PFSK-1 (cell line): ENCODE data around the gene LHX5.

Experiments used
- FOXP2 ChIP-seq: optimal IDR thresholded peaks from 2 replicates; pipeline ENCODE3; 2011; ENCODE audit warnings: borderline replicate concordance, control low read depth, inconsistent platforms; ENCODE audit not compliant: insufficient read depth; ENCODE audit errors: extremely low read length, extremely low read depth
- POLR2AphosphoS5 ChIP-seq: IDR thresholded peaks from 2 replicates; pipeline ENCODE4 v1.6.1; 2012; ENCODE audit warnings: low read depth, mild to moderate bottlenecking, control low read depth, low read length, moderate library complexity
- REST ChIP-seq, 2 experiments: IDR thresholded peaks; 2 replicates each; pipeline versions ENCODE4 v1.6.1 to v1.8.0; 2011 to 2012; ENCODE audit warnings: low read depth in 2 of 2, low read length in 2 of 2, control low read depth in 1 of 2, inconsistent platforms in 1 of 2, mild to moderate bottlenecking in 1 of 2, moderate library complexity in 1 of 2; ENCODE audit not compliant: insufficient read depth in 1 of 2
- SIN3A ChIP-seq: IDR thresholded peaks from 2 replicates; pipeline ENCODE4 v1.6.1; 2012; ENCODE audit warnings: mild to moderate bottlenecking, low read length, moderate library complexity, borderline replicate concordance; ENCODE audit not compliant: insufficient read depth
- TAF1 ChIP-seq: IDR thresholded peaks from 2 replicates; pipeline ENCODE4 v1.6.1; 2012; ENCODE audit warnings: low read length, control low read depth, borderline replicate concordance; ENCODE audit not compliant: insufficient read depth

The LHX5 gene

GRCh38 chr12:113482334-113482733, 10.7 kb upstream of the LHX5 start:
- TF ChIP-seq TAF1, result no peak
- TF ChIP-seq FOXP2, result no peak
- TF ChIP-seq REST (IDR thresholded peaks at IDR 0.05; ENCODE audit: insufficient read depth in 1 of 2, low read depth in 2 of 2, low read length in 2 of 2), result no peak

GRCh38 chr12:113480336-113480971, 8.8 kb upstream of the LHX5 start:
- no peak for TF ChIP-seq POLR2AphosphoS5

DNA sequence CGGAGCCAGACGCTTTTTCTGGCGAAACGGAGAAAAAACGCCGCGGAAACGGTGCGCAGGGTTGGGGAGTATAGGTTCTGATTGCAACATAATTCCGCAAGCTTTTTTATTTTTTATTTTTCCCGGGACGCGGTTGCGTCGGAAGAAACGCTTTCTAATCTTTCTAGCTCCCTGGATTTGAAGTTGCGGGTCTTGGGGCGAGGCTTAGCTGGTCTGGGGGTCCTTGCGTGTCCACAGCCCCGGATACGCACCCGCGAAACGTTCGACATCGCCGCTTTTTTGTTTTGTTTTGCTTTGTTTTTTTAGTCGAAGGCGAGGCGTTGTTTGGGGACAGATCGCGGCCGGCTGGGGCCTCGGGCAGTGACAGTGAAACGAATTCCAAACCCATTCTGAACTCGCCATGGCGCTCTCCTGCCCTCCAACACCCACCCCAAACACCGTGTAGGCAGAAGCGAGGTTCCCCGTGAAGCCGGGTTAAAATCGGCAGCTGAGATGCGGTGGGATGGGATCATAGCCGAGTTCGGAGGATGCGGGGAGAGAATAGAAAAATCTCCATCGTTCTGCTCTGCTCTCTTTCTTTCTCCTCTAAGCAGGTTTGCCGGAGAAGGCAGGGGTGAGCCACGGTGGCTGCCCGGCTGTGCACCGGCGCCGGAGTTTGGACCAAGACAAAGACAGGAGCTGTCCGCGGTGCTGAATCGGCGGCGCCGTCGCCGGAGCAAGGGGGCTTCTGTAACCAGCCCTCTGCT, 8.1 kb upstream of the LHX5 start:
- no peak for TF ChIP-seq SIN3A
- no peak for TF ChIP-seq FOXP2
- TF ChIP-seq REST (IDR thresholded peaks at IDR 0.05; ENCODE audit: insufficient read depth in 1 of 2, low read depth in 2 of 2, low read length in 2 of 2), result peak; percentile 97 to 99
- no peak for TF ChIP-seq TAF1
- TF ChIP-seq POLR2AphosphoS5, result no peak

- TF ChIP-seq REST (IDR thresholded peaks at IDR 0.05; ENCODE audit: insufficient read depth in 1 of 2, low read depth in 2 of 2, low read length in 2 of 2) (no peak), SIN3A (no peak), FOXP2 (no peak), TAF1 (no peak)
Measured at GRCh38 chr12:113479216-113479589, 7.5 kb upstream of the LHX5 start.

- TF ChIP-seq POLR2AphosphoS5 (no peak), TAF1 (no peak), REST (IDR thresholded peaks at IDR 0.05; ENCODE audit: insufficient read depth in 1 of 2, low read depth in 2 of 2, low read length in 2 of 2) (no peak; a peak in 1 of 4 replicates), SIN3A (no peak), FOXP2 (no peak)
Measured at GRCh38 chr12:113478351-113479011, 6.8 kb upstream of the LHX5 start.
